PFSK-1 (cell line): Measurements from ENCODE around the gene APP.

ENCODE experiments used
- FOXP2 ChIP-seq: optimal IDR thresholded peaks from 2 replicates; pipeline ENCODE3; 2011; ENCODE audit warnings: borderline replicate concordance, control low read depth, inconsistent platforms; ENCODE audit not compliant: insufficient read depth; ENCODE audit errors: extremely low read length, extremely low read depth
- POLR2AphosphoS5 ChIP-seq: IDR thresholded peaks from 2 replicates; pipeline ENCODE4 v1.6.1; 2012; ENCODE audit warnings: low read depth, mild to moderate bottlenecking, control low read depth, low read length, moderate library complexity
- REST ChIP-seq, 2 experiments: IDR thresholded peaks; 2 replicates each; pipeline versions ENCODE4 v1.6.1 to v1.8.0; 2011 to 2012; ENCODE audit warnings: low read depth in 2 of 2, low read length in 2 of 2, control low read depth in 1 of 2, inconsistent platforms in 1 of 2, mild to moderate bottlenecking in 1 of 2, moderate library complexity in 1 of 2; ENCODE audit not compliant: insufficient read depth in 1 of 2
- TAF1 ChIP-seq: IDR thresholded peaks from 2 replicates; pipeline ENCODE4 v1.6.1; 2012; ENCODE audit warnings: low read length, control low read depth, borderline replicate concordance; ENCODE audit not compliant: insufficient read depth

- TF ChIP-seq POLR2AphosphoS5, result no peak
- TF ChIP-seq FOXP2, result no peak
- no peak for TF ChIP-seq REST (IDR thresholded peaks at IDR 0.05; ENCODE audit: insufficient read depth in 1 of 2, low read depth in 2 of 2, low read length in 2 of 2)
- TF ChIP-seq TAF1, result no peak
Observed at GRCh38 chr21:25904044-25904695, 266.4 kb downstream of the APP start.
